Hepatocyte (in vitro differentiated cells): ENCODE data around the gene TMEM14A. TPM values are rescaled to one million over a fixed set of nuclear protein-coding genes. Genes with fewer than 3 reads are reported as not detected.

Experiments used
- DNase-seq: peaks from one replicate; pipeline ENCODE4 v3.0.0-alpha.2; 2016; ENCODE audit warnings: low spot score
- H2AFZ ChIP-seq: fragments of 200-600 bp; sonication (generic); 2 replicates; pipeline ENCODE4 v1.6.0; 2016; ENCODE audit warnings: antibody characterized with exemption, mild to moderate bottlenecking
- H3K27ac ChIP-seq: fragments of 200-600 bp; sonication (generic); 2 replicates; pipeline ENCODE4 v1.5.1; 2016; ENCODE audit warnings: mild to moderate bottlenecking
- H3K27me3 ChIP-seq: fragments of 200-600 bp; sonication (generic); 2 replicates; pipeline ENCODE4 v1.6.1; 2016
- H3K36me3 ChIP-seq: fragments of 200-600 bp; sonication (generic); replicated peaks from 2 replicates; pipeline ENCODE4 v1.5.1; 2016; ENCODE audit warnings: low read depth; ENCODE audit not compliant: insufficient read depth
- H3K4me1 ChIP-seq: fragments of 200-600 bp; sonication (generic); 2 replicates; pipeline ENCODE4 v1.5.1; 2016; ENCODE audit warnings: mild to moderate bottlenecking, moderate library complexity; ENCODE audit not compliant: insufficient read depth
- H3K4me2 ChIP-seq: fragments of 200-600 bp; sonication (generic); 2 replicates; pipeline ENCODE4 v1.6.0; 2016
- H3K4me3 ChIP-seq: fragments of 200-600 bp; sonication (generic); 2 replicates; pipeline ENCODE4 v1.5.1; 2016; ENCODE audit warnings: mild to moderate bottlenecking
- H3K79me2 ChIP-seq: fragments of 200-600 bp; sonication (generic); 2 replicates; pipeline ENCODE4 v1.6.0; 2017; ENCODE audit warnings: mild to moderate bottlenecking
- H3K9me2 ChIP-seq: fragments of 200-600 bp; sonication (generic); replicated peaks from 2 replicates; pipeline ENCODE4 v1.6.0; 2017; ENCODE audit warnings: mild to moderate bottlenecking; ENCODE audit not compliant: insufficient read depth
- H3K9me3 ChIP-seq: fragments of 200-600 bp; sonication (generic); 2 replicates; pipeline ENCODE4 v1.5.1; 2016; ENCODE audit warnings: low read depth, mild to moderate bottlenecking
- H4K20me1 ChIP-seq: fragments of 200-600 bp; sonication (generic); 2 replicates; pipeline ENCODE4 v1.6.0; 2016; ENCODE audit warnings: mild to moderate bottlenecking; ENCODE audit not compliant: insufficient read depth, poor library complexity, severe bottlenecking
- CTCF ChIP-seq: fragments of 200-600 bp; sonication (generic); IDR thresholded peaks from 2 replicates; pipeline ENCODE4 v1.5.1; 2016; ENCODE audit warnings: antibody characterized with exemption, mild to moderate bottlenecking; ENCODE audit not compliant: poor library complexity
- EZH2 ChIP-seq: fragments of 200-600 bp; sonication (generic); IDR thresholded peaks from 2 replicates; pipeline ENCODE4 v1.6.1; 2016; ENCODE audit warnings: antibody characterized with exemption, mild to moderate bottlenecking, borderline replicate concordance
- EZH2phosphoT487 ChIP-seq: fragments of 200-600 bp; sonication (generic); IDR thresholded peaks from one replicate; pipeline ENCODE4 v1.6.1; 2018; ENCODE audit warnings: antibody characterized with exemption, mild to moderate bottlenecking, low read depth, moderate library complexity; ENCODE audit not compliant: unreplicated experiment, severe bottlenecking
- WGBS: methylation state at CpG from one replicate; pipeline ENCODE4 v1.1.6; 2016; ENCODE audit warnings: low lambda C conversion rate; ENCODE audit errors: missing lambda C conversion rate; 5-methylcytosine and 5-hydroxymethylcytosine counted together
- polyA plus RNA-seq: library from polyadenylated mRNA; unstranded; fragments of >200 nt; fragmentation: Nextera tagmentation; extraction: Ambion mirVana; gene quantifications from 2 replicates; pipeline ENCODE4 v1.2.1, GENCODE V29; 2016
- total RNA-seq: library from RNA; depleted of rRNA; stranded (reverse); fragments of >200 nt; gene quantifications from 2 replicates; pipeline ENCODE4 v1.2.3, GENCODE V29; 2014

The TMEM14A gene
- total and polyA plus RNA-seq, 2 experiments from 2014 or later = 84.5 to 86.9 TPM

- Histone ChIP-seq H3K27me3 (no peaks in the 10 kb centered on the region), H3K9me3 (no peaks in the 10 kb centered on the region), H3K79me2 (no peaks in the 10 kb centered on the region), H3K4me1 (no peaks in the 10 kb centered on the region), H3K36me3 (no peaks in the 10 kb centered on the region), H3K27ac (no peak overlapping the region), H3K4me3 (no peak overlapping the region), H4K20me1 (no peaks in the 10 kb centered on the region), H2AFZ (no peak overlapping the region), H3K9me2 (no peaks in the 10 kb centered on the region), H3K4me2 (no peak overlapping the region)
- TF ChIP-seq EZH2phosphoT487 = no peak
- TF ChIP-seq EZH2 = no peak
- no peak for TF ChIP-seq CTCF
- DNase-seq = no peak
- WGBS = 92% methylated on average over 4 of the region's 4 CpGs
Measured at GRCh38 chr6:52657870-52658269, 13.0 kb upstream of the TMEM14A start.

- Histone ChIP-seq H3K79me2 (peaks cover 20% of the 10 kb centered on the region), H3K4me1 (peaks cover 4% of the 10 kb centered on the region), H3K36me3 (no peaks in the 10 kb centered on the region), H3K9me3 (no peaks in the 10 kb centered on the region), H3K27ac (peak overlapping the region; percentile 3), H3K9me2 (no peaks in the 10 kb centered on the region), H4K20me1 (no peaks in the 10 kb centered on the region), H3K4me2 (no peak overlapping the region), H3K4me3 (no peak overlapping the region), H2AFZ (no peak overlapping the region), H3K27me3 (no peaks in the 10 kb centered on the region)
- TF ChIP-seq EZH2phosphoT487 (no peak), CTCF (no peak), EZH2 (no peak)
- 74% methylated on average over 3 of the region's 3 CpGs for WGBS
- no peak for DNase-seq
Measured at GRCh38 chr6:52661551-52661950, 9.4 kb upstream of the TMEM14A start.

GRCh38 chr6:52662031-52662430 lies 8.9 kb upstream of the TMEM14A start:
- Histone ChIP-seq H3K4me3 (no peak overlapping the region), H3K4me2 (no peak overlapping the region), H3K9me3 (no peaks in the 10 kb centered on the region), H3K27me3 (no peaks in the 10 kb centered on the region), H4K20me1 (no peaks in the 10 kb centered on the region), H3K4me1 (peaks cover 4% of the 10 kb centered on the region), H3K36me3 (no peaks in the 10 kb centered on the region), H3K79me2 (peaks cover 25% of the 10 kb centered on the region), H2AFZ (no peak overlapping the region), H3K9me2 (no peaks in the 10 kb centered on the region), H3K27ac (no peak overlapping the region)
- WGBS = 73% methylated on average over 2 of the region's 2 CpGs
- no peak for TF ChIP-seq EZH2
- TF ChIP-seq EZH2phosphoT487 = no peak
- TF ChIP-seq CTCF = no peak
- no peak for DNase-seq
